GM21723 (cell line): Measurements from ENCODE around the gene YBEY.
"Not testable (repeated sequence)": the region's sequence is repeated elsewhere in the genome, so short reads cannot be mapped to it uniquely, and the experiment has no call there.

Experiments
- ATAC-seq: cut with Tn5 transposase; IDR thresholded peaks from one replicate; pipeline ENCODE4 v1.9.1; 2021; ENCODE audit warnings: mild to moderate bottlenecking, moderate library complexity; ENCODE audit not compliant: unreplicated experiment

The YBEY gene, protein sequence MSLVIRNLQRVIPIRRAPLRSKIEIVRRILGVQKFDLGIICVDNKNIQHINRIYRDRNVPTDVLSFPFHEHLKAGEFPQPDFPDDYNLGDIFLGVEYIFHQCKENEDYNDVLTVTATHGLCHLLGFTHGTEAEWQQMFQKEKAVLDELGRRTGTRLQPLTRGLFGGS

GRCh38 chr21:46285761-46286647 lies at the start of gene YBEY:
TSS of gene YBEY (plus strand) at chr21:46286342. CDS start at chr21:46286914, 572 bp downstream.
- peak; percentile 85 for ATAC-seq

DNA sequence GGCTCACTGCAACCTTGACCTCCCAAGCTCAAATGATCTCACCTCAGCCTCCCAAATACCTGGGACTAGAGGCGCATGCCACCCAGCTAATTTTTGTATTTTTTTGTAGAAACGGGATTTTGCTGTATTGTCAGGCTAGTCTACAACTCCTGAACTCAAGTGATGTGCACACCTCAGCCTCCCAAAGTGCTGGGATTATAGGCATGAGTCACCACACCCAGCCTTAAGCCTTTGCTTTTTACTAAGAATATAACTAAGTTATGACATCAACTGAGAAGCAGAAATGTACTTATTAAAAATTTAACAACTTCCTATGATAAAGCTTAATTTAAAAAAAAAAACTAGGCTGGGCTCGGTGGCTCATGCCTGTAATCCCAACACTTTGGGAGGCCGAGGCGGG lies 48.7 kb upstream of the YBEY start:
- no peak for ATAC-seq

DNA sequence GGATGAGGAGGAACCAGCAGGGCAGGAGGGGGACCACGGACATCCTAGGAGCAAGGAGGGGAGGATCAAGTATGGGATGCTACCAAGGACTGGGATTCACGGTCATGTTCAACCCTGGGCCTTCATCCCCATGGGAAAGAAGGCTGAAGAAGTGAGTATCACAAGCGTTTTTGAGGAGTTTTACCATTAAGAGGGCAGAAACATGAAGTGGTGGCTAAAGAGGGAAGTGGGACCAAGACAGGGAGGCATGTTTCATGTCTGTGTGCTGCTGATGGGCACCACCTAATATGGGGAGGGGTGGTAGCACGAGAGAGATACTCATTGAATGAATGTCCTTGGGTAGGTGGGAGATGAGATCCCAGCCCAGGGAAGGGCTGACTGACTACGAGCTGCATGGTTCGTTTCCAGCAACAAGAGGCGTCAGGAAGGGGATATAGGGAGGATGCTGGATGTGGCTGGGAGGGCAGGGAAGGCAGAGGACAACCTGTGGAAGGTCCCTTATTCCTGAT lies 46.3 kb upstream of the YBEY start:
- ATAC-seq, result no peak

- not testable (repeated sequence) for ATAC-seq
These were observed 44.6 kb upstream of the YBEY start for GRCh38 chr21:46241577-46241976.

GRCh38 chr21:46243325-46243724 lies 42.8 kb upstream of the YBEY start:
- ATAC-seq, result no peak

DNA sequence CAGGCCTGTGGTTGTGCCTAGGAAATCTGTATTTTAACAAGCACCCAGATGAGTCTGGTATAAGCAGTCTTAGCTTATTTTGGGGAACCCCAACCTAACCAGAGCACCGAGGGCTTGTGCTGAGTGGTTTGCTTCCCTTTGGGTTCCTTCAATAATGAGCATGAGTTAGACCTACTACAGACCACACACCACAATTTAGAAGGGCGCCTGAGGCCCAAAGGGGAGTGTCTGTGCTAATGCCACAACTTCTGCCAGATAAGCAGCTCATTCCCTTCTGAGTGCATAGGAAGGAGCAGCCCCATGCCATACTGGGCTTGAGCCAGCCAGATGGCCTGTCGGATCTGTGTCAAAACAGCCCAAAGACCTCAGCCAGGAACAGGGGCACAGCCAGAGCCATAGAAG lies 42.2 kb upstream of the YBEY start:
- no peak for ATAC-seq

DNA sequence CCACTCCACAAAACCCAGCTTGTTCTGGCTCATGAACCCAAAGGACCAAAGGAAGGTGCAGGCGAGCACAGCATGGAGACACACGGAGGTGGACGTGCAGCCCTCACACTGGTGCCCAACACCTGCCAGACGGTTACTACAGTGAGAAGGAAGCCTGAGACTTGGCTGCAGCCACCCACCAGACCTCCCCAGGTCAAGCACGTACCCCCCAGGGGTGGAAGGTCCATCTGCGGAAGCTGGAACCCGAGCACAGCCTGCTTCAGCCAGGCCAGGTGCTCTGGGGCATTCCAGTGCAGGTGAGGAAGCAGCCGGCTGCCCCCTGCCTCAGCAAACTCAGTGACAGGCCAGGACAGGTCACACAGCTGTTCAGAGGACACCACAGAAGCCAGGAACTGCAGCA lies 41.5 kb upstream of the YBEY start:
- ATAC-seq, result no peak

DNA sequence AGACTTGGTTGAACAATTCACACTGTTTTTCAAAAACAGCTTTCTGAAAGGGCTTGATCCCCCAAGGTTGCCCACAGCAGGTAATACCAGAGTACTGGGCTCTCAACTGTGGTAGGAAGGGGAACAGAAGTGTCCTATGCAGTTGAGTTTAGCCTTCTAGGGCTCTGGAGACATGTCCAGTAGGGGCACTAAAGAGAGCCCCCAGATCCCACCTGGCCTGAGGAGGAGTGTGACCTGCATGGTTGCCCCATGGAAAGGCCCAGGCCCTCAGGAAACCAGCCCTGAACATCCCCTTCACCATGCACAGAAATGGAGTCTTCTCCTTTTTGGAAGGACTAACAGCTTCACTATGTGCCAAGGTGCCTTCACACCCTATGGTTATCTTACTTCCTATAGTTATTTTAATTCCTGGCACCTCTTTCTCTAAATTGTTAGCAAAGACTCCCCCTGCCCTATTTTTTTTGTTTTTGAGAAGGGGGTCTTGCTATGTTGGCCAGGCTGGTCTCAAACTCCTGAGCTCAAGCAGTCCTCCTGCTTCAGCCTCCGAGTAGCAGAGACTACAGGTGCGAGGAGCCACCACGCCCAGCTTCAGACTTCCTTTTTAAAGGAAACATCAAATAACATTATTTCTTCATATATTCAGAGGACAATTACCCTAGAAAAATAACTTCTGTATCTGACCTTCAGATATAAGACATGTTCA lies 40.8 kb upstream of the YBEY start:
- no peak for ATAC-seq

DNA sequence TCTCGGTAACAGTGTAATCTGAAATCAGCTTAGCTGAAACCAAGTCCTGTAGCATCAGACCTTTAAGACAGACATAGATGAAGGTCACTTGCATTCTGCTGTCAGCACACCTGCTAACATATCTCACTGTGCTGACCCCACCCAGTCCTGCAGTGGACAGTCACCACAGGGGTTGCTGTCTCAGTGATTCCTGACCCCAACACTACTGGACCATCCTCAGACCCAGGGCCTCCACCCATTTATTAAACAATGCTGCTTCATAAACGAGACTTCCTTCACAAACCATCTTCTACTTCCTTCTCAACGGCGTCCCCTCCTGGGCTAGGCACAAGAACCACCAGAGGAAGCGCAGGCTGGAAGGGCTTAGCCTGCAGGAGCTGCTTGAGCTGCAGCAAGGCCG lies 39.8 kb upstream of the YBEY start:
- ATAC-seq, result no peak

- no peak for ATAC-seq
These were observed 38.3 kb upstream of the YBEY start for GRCh38 chr21:46247699-46248421.

DNA sequence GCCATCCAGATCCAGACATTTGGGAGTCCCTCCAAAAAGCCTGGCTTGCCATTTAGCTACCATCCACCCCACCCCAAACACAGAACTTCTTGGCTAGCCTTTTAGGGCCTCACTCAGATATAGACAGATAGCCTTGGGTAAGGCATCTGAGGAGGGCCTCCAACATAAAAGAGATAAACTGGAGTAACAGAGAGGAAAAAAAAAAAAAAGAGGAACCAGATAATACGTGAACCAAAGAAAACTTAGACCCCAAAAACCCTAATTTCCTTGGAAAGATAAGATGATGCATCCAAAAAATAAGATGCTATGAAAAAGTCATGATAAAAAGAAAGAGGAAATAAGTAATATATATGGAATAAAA lies 37.7 kb upstream of the YBEY start:
- no peak for ATAC-seq

DNA sequence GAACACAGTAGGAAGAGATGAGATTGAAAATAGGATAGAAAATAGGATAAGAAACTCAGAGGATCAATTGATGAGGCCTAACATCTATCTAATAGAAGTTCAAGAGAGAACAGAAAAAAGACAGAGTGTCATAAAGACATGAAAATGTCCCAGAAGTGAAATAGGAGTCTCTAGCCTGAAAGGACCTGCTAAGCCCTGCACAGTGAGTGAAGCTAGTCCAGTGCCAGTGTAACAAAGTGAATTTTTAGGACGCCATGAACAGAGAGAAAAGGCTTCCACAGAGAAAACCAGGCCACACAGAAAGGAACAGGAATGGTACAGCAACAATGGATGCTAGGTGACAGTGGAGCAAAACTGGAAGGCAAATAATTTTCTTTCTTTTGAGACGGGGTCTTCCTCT lies 37.3 kb upstream of the YBEY start:
- ATAC-seq, result no peak

- ATAC-seq, result no peak
These were observed 35.9 kb upstream of the YBEY start for GRCh38 chr21:46250146-46250725.

- ATAC-seq, result no peak
These were observed 33.3 kb upstream of the YBEY start for GRCh38 chr21:46252840-46253239.

DNA sequence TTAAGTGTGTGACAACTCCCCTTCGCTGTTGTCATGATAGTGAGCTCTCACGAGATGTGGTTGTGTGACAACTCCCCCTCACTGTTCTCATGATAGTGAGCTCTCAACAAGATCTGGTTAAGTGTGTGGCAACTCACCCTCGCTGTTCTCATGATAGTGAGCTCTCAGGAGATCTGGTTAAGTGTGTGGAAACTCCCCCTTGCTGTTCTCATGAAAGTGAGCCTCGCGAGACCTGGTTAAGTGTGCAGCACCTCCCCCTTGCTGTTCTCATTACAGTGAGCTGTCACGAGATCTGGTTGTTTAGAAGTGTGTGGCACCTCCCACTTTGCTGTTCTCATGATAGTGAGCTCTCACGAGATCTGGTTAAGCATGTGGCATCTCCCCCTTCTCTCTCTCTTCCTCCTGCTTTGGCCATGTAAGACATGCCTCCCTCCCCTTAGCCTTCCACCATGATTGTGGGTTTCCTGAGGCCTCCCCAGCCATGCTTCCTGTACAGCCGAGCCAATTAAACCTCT lies 32.5 kb upstream of the YBEY start:
- ATAC-seq, result peak; percentile 68

DNA sequence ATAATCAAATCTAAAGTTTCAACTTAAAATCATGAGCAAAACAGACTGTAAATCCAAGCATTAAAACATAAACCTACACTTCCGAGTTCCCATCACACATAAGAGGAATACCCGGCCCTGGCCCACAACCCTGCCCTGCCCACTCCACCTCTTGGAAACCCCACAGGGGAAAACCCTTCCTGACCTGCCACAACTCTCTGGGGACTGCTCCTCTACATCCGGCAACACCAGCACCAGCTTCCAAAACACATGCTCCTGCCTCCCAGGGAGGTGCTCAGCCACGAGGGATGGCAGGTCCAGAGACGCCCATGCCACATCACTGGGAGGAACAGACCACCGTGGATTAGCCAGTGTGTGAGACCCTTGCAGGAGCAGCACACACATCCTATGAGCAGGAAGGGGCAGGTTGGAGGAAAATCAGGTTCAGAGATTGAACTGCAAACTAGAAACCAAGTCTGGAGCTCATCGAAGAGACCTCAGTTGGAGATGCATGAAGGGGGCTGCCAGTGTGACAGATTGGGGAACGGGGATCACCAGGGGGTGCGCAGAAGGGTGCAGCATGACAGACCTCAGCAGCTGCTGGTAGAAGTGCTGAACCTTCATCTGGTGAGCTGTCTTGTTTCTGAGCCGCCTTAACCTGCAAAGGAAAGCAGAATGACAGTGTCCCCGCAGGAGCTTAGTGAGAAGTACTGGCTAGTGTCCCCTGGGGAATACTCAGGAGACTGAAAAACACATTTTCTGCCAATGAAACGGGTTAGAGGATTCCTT lies 31.8 kb upstream of the YBEY start:
- ATAC-seq, result no peak

GRCh38 chr21:46255166-46255565 lies 31.0 kb upstream of the YBEY start:
- ATAC-seq, result no peak

DNA sequence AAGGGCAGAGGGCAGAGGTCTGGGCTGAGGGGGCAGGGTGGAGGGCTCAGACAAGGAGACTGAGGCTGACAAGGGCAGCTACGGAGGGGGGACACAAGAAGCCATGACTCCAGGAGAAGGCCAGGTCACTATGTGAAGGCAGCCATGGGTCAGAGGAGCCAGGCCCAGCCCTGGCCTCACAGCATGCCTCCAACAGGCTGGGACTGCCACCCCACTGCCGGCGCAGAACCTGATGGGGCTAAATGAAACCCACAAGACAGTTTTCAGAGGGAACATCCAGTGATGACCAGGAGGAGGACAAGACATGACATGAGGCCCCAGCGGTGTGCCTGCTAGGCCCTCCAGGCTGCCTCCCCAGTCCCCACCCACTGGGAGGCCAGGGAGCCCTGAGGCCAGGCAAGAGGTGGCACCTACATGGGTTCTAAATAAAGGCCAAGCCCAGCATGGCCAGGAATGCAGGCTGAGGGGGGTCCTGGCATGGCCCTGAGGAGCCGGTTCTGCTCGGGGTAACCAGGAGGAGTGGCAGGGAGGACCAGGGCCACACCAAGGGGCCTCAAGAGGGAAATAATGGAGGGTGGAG lies 30.3 kb upstream of the YBEY start:
- ATAC-seq, result no peak

DNA sequence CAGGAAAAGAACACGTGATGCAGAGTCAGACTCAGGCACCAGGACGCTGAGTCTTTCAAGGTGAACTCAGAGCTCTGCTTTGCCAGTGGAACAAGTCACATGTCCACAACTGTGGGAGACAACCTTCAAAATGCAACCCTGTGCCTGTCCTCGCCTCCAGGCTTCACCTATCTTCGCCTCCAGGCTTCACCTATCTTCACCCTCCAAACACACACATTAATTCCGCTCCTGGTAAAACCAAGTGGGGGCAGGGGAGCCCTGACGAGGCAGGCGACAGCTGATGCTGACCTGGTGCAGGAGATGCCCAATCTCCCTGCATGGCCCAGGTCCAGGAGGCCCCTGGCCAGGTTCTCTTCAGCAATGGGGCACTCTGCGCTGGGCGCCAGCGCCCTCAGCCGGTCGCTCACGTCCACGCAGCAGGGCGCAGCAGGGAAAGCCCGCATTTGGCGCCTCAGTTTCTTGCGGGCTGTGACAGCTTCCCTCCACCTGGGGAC lies 29.6 kb upstream of the YBEY start:
- no peak for ATAC-seq
